Nucleus accumbens (tissue), 56 donors: ENCODE measurements around the gene TLCD2.
A peak's percentile ranks its signal among the peaks of the same experiment; 100 is the strongest.
"Not testable (repeated sequence)": the region's sequence is repeated elsewhere in the genome, so short reads cannot be mapped to it uniquely, and the experiment has no call there.

Source experiments
- DNase-seq, 56 donors: peaks; one replicate each; lab custom pipeline; 2025; lab: John Stamatoyannopoulos, UW

The TLCD2 gene

DNA sequence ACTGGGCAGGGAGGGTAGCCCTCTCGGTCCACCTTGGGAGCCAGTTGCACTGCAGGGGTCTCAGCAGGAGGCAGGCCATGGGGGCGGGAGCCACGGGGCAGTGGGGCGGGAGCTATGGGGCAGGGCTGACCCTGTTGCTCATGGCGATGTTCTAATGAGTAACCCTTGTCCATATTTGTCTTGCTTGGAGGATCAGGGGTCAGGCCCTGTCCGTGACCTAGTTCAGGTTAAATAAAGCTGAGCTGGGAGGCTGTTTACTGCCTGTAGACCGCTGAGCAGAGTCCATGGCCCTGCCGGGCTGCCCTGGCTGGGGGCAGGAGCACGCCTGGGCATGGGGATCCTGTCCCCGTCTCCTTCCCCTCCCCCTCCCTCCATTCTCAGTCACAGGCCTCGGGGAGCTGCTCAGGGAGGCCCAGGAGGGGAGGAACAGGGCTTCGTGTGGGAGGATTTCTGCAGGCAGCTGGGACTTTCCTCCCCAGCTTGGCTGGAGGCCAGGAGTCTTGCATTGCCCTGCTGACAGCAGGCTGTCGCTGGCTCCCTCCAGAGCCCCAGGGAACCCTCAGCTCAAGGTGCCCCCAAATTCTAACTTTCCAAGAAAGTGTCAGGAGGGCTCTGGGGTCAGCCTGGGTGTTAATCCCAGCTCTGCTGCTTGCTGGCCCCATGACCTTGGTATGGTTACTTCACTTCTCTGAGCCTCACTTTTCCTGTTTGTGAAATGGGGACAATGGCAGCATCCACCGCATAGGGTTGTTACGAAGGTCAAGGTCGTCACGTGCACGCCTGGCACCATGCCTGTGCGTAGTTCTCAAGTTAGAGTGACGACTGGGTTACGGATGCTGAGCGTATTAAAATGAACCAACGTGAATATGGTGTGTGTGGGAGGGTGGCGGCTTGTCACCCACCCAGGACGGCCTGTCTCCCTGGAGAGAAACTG is 26.4 kb upstream of the TLCD2 start:
- peak in 14 of 56 donors; percentile 8 to 57 (median 20) for DNase-seq

- no peak for DNase-seq
These were observed 25.7 kb upstream of the TLCD2 start for GRCh38 chr17:1735834-1736347.

DNA sequence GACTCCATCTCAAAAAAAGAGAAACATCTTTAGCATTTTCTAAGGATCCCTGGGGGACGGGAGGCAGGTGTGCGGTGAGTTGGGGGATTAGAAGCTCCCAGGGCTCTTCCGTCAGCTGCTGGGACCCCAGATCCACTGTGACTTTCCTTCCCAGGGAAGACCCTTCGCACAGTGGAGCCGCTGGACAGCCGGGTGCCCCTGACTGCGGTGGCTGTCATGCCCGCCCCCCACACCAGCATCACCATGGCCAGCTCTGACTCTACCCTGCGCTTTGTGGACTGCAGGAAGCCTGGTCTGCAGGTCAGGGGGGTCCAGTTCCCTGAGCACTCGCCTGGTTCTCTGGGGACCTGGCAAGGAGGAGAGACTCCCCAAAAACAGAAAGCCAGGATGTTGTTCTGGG is 25.2 kb upstream of the TLCD2 start:
- no peak for DNase-seq

DNA sequence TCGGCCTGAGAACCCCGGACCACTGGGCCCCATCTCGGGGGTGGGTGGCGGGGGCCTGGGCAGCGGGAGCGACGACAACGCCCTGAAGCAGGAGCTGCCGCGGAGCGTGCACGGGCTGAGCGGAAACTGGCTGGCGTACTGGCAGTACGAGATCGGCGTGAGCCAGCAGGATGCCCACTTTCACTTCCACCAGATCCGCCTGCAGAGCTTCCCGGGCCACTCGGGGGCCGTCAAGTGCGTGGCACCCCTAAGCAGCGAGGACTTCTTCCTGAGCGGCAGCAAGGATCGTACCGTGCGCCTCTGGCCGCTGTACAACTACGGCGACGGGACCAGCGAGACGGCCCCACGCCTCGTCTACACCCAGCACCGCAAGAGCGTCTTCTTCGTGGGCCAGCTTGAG is 23.6 kb upstream of the TLCD2 start:
- DNase-seq = no peak

DNA sequence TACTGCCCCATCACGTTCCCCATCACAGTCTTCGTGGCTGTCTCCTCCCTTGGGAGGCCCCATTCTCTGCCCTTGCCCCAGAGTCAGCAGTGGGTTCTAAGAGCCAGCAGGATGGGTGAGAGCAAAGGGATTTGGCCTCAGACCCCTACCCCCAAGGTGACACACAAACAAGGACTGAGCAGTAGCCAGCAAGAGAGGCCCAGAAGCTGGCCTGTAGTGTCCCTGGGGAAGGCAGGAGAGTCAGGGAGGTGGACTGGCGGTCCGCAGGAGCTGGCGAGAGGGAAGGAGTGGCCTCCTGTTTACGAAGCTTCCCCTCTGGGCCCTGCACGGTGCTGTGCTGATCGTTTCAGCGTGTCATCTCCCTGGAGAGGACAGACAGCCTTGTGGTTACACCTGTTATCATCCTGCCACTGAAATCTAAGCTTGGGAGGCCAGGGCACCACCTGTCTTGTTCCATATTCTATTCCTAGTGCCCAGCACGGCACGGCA is 22.7 kb upstream of the TLCD2 start:
- DNase-seq = no peak

GRCh38 chr17:1732241-1732832 is 22.2 kb upstream of the TLCD2 start:
- DNase-seq = no peak

DNA sequence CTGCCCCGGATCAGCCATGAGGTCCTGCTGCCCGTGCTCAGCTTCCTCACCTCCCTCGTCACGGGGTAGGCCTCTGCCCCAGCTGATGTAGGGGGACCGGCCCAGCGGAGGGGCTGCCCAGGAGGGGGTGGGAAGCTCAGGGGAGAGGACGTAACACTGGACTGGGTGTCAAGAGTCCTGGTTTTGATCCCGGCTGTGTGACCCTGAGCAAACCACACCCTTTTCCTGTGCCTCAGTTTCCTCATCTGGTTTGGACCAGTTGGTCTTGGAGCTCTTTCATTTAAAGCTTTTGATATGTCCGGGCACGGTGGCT is 21.0 kb upstream of the TLCD2 start:
- DNase-seq = no peak

GRCh38 chr17:1730326-1731193 is 20.4 kb upstream of the TLCD2 start:
- peak in 17 of 56 donors; percentile 8 to 48 (median 21) for DNase-seq

DNA sequence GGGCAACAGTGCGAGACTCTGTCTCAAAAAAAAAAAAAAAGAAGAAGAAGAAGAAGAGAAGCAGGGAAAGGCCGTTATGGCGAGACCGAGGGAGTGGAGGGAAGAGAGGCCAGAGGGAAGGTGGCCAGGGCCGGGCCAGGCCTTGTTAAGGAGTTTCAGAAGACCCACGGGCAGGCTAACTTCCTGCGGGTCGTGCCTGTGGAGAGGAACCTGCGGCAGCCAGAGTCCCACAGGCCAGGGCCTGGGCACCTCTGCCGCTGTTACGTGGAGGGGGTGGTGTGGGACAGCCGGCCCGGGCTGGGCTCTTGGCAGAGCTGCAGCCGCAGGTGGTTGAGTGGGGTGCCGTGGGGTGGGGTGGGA is 19.8 kb upstream of the TLCD2 start:
- no peak for DNase-seq

DNA sequence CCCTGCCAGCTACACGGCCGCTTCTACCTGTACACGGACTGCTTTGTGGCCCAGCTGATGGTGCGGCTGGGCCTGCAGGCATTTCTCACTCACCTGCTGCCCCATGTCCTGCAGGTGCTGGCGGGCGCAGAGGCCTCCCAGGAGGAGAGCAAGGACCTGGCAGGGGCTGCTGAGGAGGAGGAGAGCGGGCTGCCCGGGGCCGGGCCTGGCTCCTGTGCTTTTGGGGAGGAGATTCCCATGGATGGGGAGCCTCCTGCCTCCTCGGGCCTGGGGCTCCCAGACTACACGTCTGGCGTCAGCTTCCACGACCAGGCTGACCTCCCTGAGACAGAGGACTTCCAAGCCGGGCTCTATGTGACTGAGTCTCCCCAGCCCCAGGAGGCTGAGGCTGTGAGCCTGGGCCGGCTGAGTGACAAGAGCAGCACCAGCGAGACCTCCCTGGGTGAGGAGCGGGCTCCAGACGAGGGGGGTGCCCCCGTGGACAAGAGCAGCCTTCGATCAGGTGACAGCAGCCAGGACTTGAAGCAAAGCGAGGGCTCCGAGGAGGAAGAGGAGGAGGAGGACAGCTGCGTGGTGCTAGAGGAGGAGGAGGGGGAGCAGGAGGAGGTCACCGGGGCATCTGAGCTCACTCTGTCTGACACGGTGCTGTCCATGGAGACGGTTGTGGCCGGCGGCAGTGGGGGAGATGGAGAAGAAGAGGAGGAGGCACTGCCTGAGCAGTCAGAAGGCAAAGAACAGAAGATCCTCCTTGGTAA is 17.9 kb upstream of the TLCD2 start:
- DNase-seq = no peak

DNA sequence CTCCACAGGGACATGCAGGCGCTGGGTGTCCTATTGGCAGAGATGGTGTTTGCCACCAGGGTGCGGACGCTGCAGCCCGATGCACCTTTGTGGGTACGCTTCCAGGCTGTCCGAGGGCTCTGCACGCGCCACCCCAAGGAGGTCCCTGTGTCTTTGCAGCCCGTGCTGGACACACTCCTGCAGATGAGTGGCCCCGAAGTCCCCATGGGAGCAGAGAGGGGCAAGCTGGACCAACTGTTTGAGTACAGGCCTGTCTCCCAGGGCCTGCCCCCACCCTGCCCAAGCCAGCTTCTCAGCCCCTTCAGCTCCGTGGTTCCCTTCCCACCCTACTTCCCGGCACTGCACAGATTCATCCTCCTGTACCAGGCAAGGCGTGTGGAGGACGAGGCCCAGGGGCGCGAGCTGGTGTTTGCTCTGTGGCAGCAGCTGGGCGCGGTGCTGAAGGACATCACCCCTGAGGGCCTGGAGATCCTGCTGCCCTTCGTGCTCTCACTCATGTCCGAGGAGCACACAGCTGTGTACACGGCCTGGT is 17.1 kb upstream of the TLCD2 start:
- no peak for DNase-seq

- DNase-seq = no peak
These were observed 16.6 kb upstream of the TLCD2 start for GRCh38 chr17:1726626-1727257.

DNA sequence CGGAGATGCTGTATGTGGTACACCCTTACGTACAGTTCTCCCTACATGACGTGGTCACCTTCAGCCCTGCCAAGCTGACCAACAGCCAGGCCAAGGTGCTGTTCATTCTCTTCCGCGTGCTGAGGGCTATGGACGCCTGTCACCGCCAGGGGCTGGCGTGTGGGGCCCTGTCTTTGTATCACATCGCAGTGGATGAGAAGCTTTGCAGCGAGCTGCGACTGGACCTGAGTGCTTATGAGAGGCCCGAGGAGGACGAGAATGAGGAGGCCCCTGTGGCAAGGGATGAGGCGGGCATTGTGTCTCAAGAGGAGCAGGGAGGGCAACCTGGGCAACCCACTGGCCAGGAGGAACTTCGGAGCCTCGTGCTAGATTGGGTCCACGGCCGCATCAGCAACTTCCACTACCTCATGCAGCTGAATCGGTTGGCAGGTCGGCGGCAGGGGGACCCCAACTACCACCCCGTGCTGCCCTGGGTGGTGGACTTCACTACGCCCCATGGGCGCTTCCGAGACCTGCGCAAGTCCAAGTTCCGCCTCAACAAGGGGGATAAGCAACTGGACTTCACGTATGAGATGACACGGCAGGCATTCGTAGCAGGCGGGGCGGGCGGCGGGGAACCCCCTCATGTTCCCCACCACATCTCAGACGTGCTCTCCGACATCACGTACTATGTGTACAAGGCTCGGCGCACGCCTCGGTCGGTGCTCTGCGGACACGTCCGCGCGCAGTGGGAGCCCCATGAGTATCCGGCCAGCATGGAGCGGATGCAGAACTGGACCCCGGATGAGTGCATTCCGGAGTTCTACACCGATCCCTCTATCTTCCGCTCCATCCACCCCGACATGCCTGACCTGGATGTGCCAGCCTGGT is 15.7 kb upstream of the TLCD2 start:
- DNase-seq = no peak

GRCh38 chr17:1724869-1725641 is 14.9 kb upstream of the TLCD2 start:
- DNase-seq = peak in 6 of 56 donors; percentile 44 to 62 (median 50)

GRCh38 chr17:1724351-1724868 is 14.2 kb upstream of the TLCD2 start, which contains the start of gene WDR81:
Gene WDR81 (plus strand): TSS chr17:1724704. CDS start chr17:1724960, 256 bp downstream.
- peak in 55 of 56 donors; percentile 48 to 93 (median 82) for DNase-seq

DNA sequence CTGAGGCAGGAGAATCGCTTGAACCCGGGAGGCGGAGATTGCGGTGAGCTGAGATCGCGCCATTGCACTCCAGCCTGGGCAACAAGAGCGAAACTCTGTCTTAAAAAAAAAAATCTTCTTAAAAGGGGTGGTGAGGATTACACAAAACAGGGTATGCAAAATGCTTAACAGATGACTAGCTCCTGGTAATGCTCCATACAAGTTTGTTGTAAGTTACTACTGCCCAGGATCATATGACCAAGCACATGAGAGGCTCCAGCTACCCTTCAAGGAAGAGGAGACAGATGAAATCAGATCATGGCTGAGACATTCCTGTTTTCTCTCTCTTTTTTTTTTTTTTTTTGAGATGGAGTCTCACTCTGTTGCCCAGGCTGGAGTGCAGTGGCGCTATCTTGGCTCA is 11.8 kb upstream of the TLCD2 start:
- not testable (repeated sequence) for DNase-seq

- DNase-seq = peak in 36 of 56 donors; percentile 2 to 77 (median 32)
These were observed 10.7 kb upstream of the TLCD2 start for GRCh38 chr17:1720856-1721386.
